ENCODE data around the gene LUZP1.

LUZP1 gene

GRCh38 chr1:23163395-23163794 lies 5.3 kb downstream of the LUZP1 start:
- H3K4me1 ChIP-seq (ENCODE audit: control insufficient read depth, insufficient read depth, low read length), result peaks cover 3% of the 10 kb centered on the region
- H3K27ac ChIP-seq (ENCODE audit: low read depth, low read length), result no peak overlapping the region
- no peak overlapping the region for H3K9ac ChIP-seq (ENCODE audit: low read length)
- no peak overlapping the region for H3K4me3 ChIP-seq (ENCODE audit: low read length)
- H3K36me3 ChIP-seq (ENCODE audit: control insufficient read depth, insufficient read depth, low read length), result no peaks in the 10 kb centered on the region
- no peaks in the 10 kb centered on the region for H3K27me3 ChIP-seq (ENCODE audit: control insufficient read depth, insufficient read depth, low read length)

GRCh38 chr1:23159963-23160877 lies 8.4 kb downstream of the LUZP1 start:
- Histone ChIP-seq H3K36me3 (ENCODE audit: control insufficient read depth, insufficient read depth, low read length) (no peaks in the 10 kb centered on the region), H3K27ac (ENCODE audit: low read depth, low read length) (no peak overlapping the region), H3K4me1 (ENCODE audit: control insufficient read depth, insufficient read depth, low read length) (no peaks in the 10 kb centered on the region), H3K9ac (ENCODE audit: low read length) (no peak overlapping the region), H3K4me3 (ENCODE audit: low read length) (no peak overlapping the region), H3K27me3 (ENCODE audit: control insufficient read depth, insufficient read depth, low read length) (no peaks in the 10 kb centered on the region)

DNA sequence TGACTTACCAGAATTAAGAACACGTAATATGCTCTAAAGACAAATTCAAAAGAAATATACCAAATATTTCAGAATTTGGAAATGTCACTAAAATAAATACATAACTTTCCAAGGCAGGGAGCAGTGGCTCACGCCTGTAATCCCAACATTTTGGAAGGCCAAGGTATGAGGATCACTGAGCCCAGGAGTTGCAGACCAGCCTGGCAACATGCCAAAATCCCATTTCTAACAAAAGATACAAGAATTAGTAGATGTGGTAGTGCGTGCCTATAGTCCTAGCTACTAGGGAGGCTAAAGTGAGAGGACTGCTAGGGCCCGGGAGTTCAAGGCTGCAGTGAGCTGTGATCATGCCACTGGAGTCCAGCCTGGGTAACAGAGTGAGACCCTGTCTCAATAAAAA lies 11.7 kb downstream of the LUZP1 start:
- H3K9ac ChIP-seq (ENCODE audit: low read length), result no peak overlapping the region
- H3K27ac ChIP-seq (ENCODE audit: low read depth, low read length), result no peak overlapping the region
- no peak overlapping the region for H3K4me3 ChIP-seq (ENCODE audit: low read length)
- no peaks in the 10 kb centered on the region for H3K36me3 ChIP-seq (ENCODE audit: control insufficient read depth, insufficient read depth, low read length)
- H3K27me3 ChIP-seq (ENCODE audit: control insufficient read depth, insufficient read depth, low read length), result no peaks in the 10 kb centered on the region
- no peaks in the 10 kb centered on the region for H3K4me1 ChIP-seq (ENCODE audit: control insufficient read depth, insufficient read depth, low read length)

- no peak overlapping the region for H3K9ac ChIP-seq (ENCODE audit: low read length)
- H3K4me3 ChIP-seq (ENCODE audit: low read length), result no peak overlapping the region
- H3K36me3 ChIP-seq (ENCODE audit: control insufficient read depth, insufficient read depth, low read length), result no peaks in the 10 kb centered on the region
- no peaks in the 10 kb centered on the region for H3K27me3 ChIP-seq (ENCODE audit: control insufficient read depth, insufficient read depth, low read length)
- peaks cover 2% of the 10 kb centered on the region for H3K4me1 ChIP-seq (ENCODE audit: control insufficient read depth, insufficient read depth, low read length)
- H3K27ac ChIP-seq (ENCODE audit: low read depth, low read length), result no peak overlapping the region
Measured at GRCh38 chr1:23152966-23153684, 15.5 kb downstream of the LUZP1 start.

- Histone ChIP-seq H3K4me1 (ENCODE audit: control insufficient read depth, insufficient read depth, low read length) (peaks cover 2% of the 10 kb centered on the region), H3K27ac (ENCODE audit: low read depth, low read length) (no peak overlapping the region), H3K9ac (ENCODE audit: low read length) (no peak overlapping the region), H3K27me3 (ENCODE audit: control insufficient read depth, insufficient read depth, low read length) (no peaks in the 10 kb centered on the region), H3K4me3 (ENCODE audit: low read length) (no peak overlapping the region), H3K36me3 (ENCODE audit: control insufficient read depth, insufficient read depth, low read length) (no peaks in the 10 kb centered on the region)
Measured at GRCh38 chr1:23150742-23151141, 17.9 kb downstream of the LUZP1 start.

GRCh38 chr1:23150125-23150524 lies 18.5 kb downstream of the LUZP1 start:
- H3K4me1 ChIP-seq (ENCODE audit: control insufficient read depth, insufficient read depth, low read length), result peaks cover 2% of the 10 kb centered on the region
- H3K36me3 ChIP-seq (ENCODE audit: control insufficient read depth, insufficient read depth, low read length), result no peaks in the 10 kb centered on the region
- H3K4me3 ChIP-seq (ENCODE audit: low read length), result no peak overlapping the region
- H3K27ac ChIP-seq (ENCODE audit: low read depth, low read length), result no peak overlapping the region
- no peaks in the 10 kb centered on the region for H3K27me3 ChIP-seq (ENCODE audit: control insufficient read depth, insufficient read depth, low read length)
- H3K9ac ChIP-seq (ENCODE audit: low read length), result no peak overlapping the region

- Histone ChIP-seq H3K4me1 (ENCODE audit: control insufficient read depth, insufficient read depth, low read length) (peaks cover 2% of the 10 kb centered on the region), H3K27ac (ENCODE audit: low read depth, low read length) (no peak overlapping the region)
Measured at GRCh38 chr1:23149114-23149513, 19.5 kb downstream of the LUZP1 start.

GRCh38 chr1:23148084-23148483 lies 20.6 kb downstream of the LUZP1 start:
- Histone ChIP-seq H3K4me3 (ENCODE audit: low read length) (no peak overlapping the region), H3K9ac (ENCODE audit: low read length) (no peak overlapping the region)

More at GRCh38 chr1:23149114-23149513, 19.5 kb downstream of the LUZP1 start:
- Histone ChIP-seq H3K9ac (ENCODE audit: low read length) (no peak overlapping the region), H3K4me3 (ENCODE audit: low read length) (no peak overlapping the region), H3K27me3 (ENCODE audit: control insufficient read depth, insufficient read depth, low read length) (no peaks in the 10 kb centered on the region), H3K36me3 (ENCODE audit: control insufficient read depth, insufficient read depth, low read length) (no peaks in the 10 kb centered on the region)

DNA sequence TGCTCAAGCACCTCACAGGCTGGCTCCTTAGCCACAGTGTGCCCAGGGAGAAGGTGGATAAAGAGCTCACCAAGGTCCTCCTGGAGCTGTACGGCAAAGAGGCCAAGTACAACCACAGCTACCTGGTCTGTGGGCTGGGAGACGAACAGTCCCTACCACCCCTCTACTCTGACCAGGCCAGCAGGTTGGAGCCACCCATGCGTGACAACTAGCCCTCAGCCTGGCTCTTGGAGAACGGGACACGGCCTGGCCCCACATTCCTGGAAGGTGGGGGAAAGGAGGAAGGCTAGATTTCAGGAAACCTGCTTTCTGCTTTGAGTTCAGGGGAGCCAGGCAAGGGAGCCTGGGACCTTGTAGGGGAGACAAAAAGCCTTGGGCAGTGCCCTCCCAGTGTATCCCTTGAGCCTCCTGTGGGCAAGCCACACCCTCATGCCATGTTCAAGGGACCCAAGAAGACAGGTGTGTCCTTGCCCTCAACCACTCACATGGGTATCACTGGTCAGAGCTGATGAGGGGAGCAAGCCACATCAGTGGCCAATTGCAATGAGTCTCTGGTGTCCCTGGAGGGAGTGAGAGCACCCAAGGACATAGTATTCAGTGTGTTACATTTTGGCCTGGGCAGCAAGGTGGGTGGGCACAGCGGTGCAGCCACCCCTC lies 27.6 kb downstream of the LUZP1 start:
- Histone ChIP-seq H3K36me3 (ENCODE audit: control insufficient read depth, insufficient read depth, low read length) (no peaks in the 10 kb centered on the region), H3K4me1 (ENCODE audit: control insufficient read depth, insufficient read depth, low read length) (no peaks in the 10 kb centered on the region), H3K27ac (ENCODE audit: low read depth, low read length) (no peak overlapping the region), H3K4me3 (ENCODE audit: low read length) (no peak overlapping the region), H3K9ac (ENCODE audit: low read length) (no peak overlapping the region), H3K27me3 (ENCODE audit: control insufficient read depth, insufficient read depth, low read length) (no peaks in the 10 kb centered on the region)

More at GRCh38 chr1:23148084-23148483, 20.6 kb downstream of the LUZP1 start:
- Histone ChIP-seq H3K27ac (ENCODE audit: low read depth, low read length) (no peak overlapping the region), H3K27me3 (ENCODE audit: control insufficient read depth, insufficient read depth, low read length) (no peaks in the 10 kb centered on the region), H3K36me3 (ENCODE audit: control insufficient read depth, insufficient read depth, low read length) (no peaks in the 10 kb centered on the region), H3K4me1 (ENCODE audit: control insufficient read depth, insufficient read depth, low read length) (peaks cover 2% of the 10 kb centered on the region)

GRCh38 chr1:23135268-23135667 lies 33.4 kb downstream of the LUZP1 start:
- no peak overlapping the region for H3K9ac ChIP-seq (ENCODE audit: low read length)
- no peak overlapping the region for H3K4me3 ChIP-seq (ENCODE audit: low read length)
- no peaks in the 10 kb centered on the region for H3K4me1 ChIP-seq (ENCODE audit: control insufficient read depth, insufficient read depth, low read length)
- H3K27me3 ChIP-seq (ENCODE audit: control insufficient read depth, insufficient read depth, low read length), result no peaks in the 10 kb centered on the region
- H3K36me3 ChIP-seq (ENCODE audit: control insufficient read depth, insufficient read depth, low read length), result no peaks in the 10 kb centered on the region
- H3K27ac ChIP-seq (ENCODE audit: low read depth, low read length), result no peak overlapping the region

- H3K4me3 ChIP-seq (ENCODE audit: low read length), result no peak overlapping the region
- no peaks in the 10 kb centered on the region for H3K27me3 ChIP-seq (ENCODE audit: control insufficient read depth, insufficient read depth, low read length)
- no peak overlapping the region for H3K9ac ChIP-seq (ENCODE audit: low read length)
- no peaks in the 10 kb centered on the region for H3K4me1 ChIP-seq (ENCODE audit: control insufficient read depth, insufficient read depth, low read length)
- no peak overlapping the region for H3K27ac ChIP-seq (ENCODE audit: low read depth, low read length)
- H3K36me3 ChIP-seq (ENCODE audit: control insufficient read depth, insufficient read depth, low read length), result no peaks in the 10 kb centered on the region
Measured at GRCh38 chr1:23134055-23134454, 34.6 kb downstream of the LUZP1 start.

DNA sequence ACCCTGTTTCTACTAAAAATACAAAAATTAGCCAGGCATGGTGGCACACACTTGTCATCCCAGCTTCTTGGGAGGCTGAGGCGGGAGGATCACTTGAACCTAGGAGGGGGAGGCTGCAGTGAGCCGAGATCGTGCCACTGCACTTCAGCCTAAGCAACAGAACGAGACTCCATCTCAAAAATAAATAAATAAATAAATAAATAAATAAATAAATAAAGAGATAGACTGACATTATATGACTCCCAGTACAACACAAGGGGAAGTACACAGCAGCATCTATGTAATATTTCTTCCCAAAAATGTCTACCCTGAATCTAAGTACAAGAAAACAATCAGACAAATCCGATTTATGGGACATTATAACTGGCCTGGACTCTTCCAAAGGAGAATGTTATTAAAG lies 35.1 kb downstream of the LUZP1 start:
- Histone ChIP-seq H3K27ac (ENCODE audit: low read depth, low read length) (no peak overlapping the region), H3K4me3 (ENCODE audit: low read length) (no peak overlapping the region), H3K27me3 (ENCODE audit: control insufficient read depth, insufficient read depth, low read length) (no peaks in the 10 kb centered on the region), H3K4me1 (ENCODE audit: control insufficient read depth, insufficient read depth, low read length) (no peaks in the 10 kb centered on the region), H3K9ac (ENCODE audit: low read length) (no peak overlapping the region), H3K36me3 (ENCODE audit: control insufficient read depth, insufficient read depth, low read length) (no peaks in the 10 kb centered on the region)

All from rectal smooth muscle tissue (tissue), 1 donor.